Measurements from ENCODE around the gene MDH2. TPM values are rescaled to one million over a fixed set of nuclear protein-coding genes. Genes with fewer than 3 reads are reported as not detected.

MDH2 gene
- total and polyA plus RNA-seq, 2 experiments from 2014 or later: 150 to 180 TPM

GRCh38 chr7:76011442-76011861, 36.5 kb upstream of the MDH2 start:
- Histone ChIP-seq H3K27me3 (ENCODE audit: insufficient read depth) (no peaks in the 10 kb centered on the region), H3K4me3 (no peak overlapping the region), H2AFZ (no peak overlapping the region), H4K20me1 (replicated peaks; ENCODE audit: insufficient read depth) (no peaks in the 10 kb centered on the region; the same call in 1 of the 2 replicates), H3K36me3 (ENCODE audit: insufficient read depth) (no peaks in the 10 kb centered on the region), H3K4me1 (ENCODE audit: insufficient read depth) (no peaks in the 10 kb centered on the region), H3K4me2 (no peak overlapping the region), H3K79me2 (replicated peaks; ENCODE audit: insufficient read depth) (no peaks in the 10 kb centered on the region; the same call in 1 of the 2 replicates), H3F3A (replicated peaks; ENCODE audit: low read depth) (no peaks in the 10 kb centered on the region), H3K27ac (ENCODE audit: low read depth) (no peak overlapping the region), H3K9me2 (ENCODE audit: insufficient read depth) (no peaks in the 10 kb centered on the region)
- Mint-ChIP-seq H3K27me3 (ENCODE audit: insufficient read depth, low read depth, poor library complexity) (no peaks in the 10 kb centered on the region), H3K9me3 (no peaks in the 10 kb centered on the region), H3K36me3 (ENCODE audit: low read depth) (peaks cover 16% of the 10 kb centered on the region), H3K4me3 (no peak overlapping the region), H3K27ac (peak overlapping the region; percentile 49; the same call in 1 of the 2 replicates), H3K4me1 (no peaks in the 10 kb centered on the region)
- ATAC-seq (no peak), DNase-seq (ENCODE audit: low spot score) (no peak)
- TF ChIP-seq ZNF462 (CRISPR knock-in tag; IDR thresholded peaks at IDR 0.05) (no peak), ZNF114 (CRISPR knock-in tag; IDR thresholded peaks at IDR 0.05) (no peak), STAT1 (IDR thresholded peaks at IDR 0.05; ENCODE audit: unreplicated experiment) (no peak), EZH2phosphoT487 (IDR thresholded peaks at IDR 0.05; ENCODE audit: unreplicated experiment) (no peak), ETS1 (IDR thresholded peaks at IDR 0.05) (no peak), JUNB (IDR thresholded peaks at IDR 0.05; ENCODE audit: unreplicated experiment) (no peak), ZNF331 (CRISPR knock-in tag; IDR thresholded peaks at IDR 0.05; ENCODE audit: low read depth) (no peak), REST (IDR thresholded peaks at IDR 0.05; ENCODE audit: unreplicated experiment) (no peak), POLR2AphosphoS5 (IDR thresholded peaks at IDR 0.05; ENCODE audit: low read depth) (no peak), NANOG (IDR thresholded peaks at IDR 0.05; ENCODE audit: borderline replicate concordance) (no peak), EZH2 (IDR thresholded peaks at IDR 0.05; ENCODE audit: low read depth, unreplicated experiment) (no peak), CREB1 (CRISPR knock-in tag; IDR thresholded peaks at IDR 0.05; ENCODE audit: low read depth) (no peak)
- TF ChIP-seq, protein P1, sequence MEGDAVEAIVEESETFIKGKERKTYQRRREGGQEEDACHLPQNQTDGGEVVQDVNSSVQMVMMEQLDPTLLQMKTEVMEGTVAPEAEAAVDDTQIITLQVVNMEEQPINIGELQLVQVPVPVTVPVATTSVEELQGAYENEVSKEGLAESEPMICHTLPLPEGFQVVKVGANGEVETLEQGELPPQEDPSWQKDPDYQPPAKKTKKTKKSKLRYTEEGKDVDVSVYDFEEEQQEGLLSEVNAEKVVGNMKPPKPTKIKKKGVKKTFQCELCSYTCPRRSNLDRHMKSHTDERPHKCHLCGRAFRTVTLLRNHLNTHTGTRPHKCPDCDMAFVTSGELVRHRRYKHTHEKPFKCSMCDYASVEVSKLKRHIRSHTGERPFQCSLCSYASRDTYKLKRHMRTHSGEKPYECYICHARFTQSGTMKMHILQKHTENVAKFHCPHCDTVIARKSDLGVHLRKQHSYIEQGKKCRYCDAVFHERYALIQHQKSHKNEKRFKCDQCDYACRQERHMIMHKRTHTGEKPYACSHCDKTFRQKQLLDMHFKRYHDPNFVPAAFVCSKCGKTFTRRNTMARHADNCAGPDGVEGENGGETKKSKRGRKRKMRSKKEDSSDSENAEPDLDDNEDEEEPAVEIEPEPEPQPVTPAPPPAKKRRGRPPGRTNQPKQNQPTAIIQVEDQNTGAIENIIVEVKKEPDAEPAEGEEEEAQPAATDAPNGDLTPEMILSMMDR (conservative IDR thresholded peaks at IDR 0.05; ENCODE audit: low read depth in 2 of 2): no peak
